ENCODE data around the gene HSD3B7. TPM values are rescaled to one million over a fixed set of nuclear protein-coding genes. Genes with fewer than 3 reads are reported as not detected.

HSD3B7 gene
- total and polyA plus RNA-seq, 2 of the 8 experiments (the other 6 are each of a cell fraction or from before 2014, with no cell fraction given), result 2.9 to 6.6 TPM

GRCh38 chr16:30987581-30988190 lies 2.7 kb downstream of the HSD3B7 start (continued):
- TF ChIP-seq RBBP5 (IDR thresholded peaks at IDR 0.05; ENCODE audit: borderline replicate concordance, low read depth, low read length) (no peak), CTCF (IDR thresholded peaks at IDR 0.05; ENCODE audit: control extremely low read depth in 1 of 3, insufficient read depth in 1 of 3, low read depth in 1 of 3, low read length in 3 of 3) (no peak), KDM1A (IDR thresholded peaks at IDR 0.05; ENCODE audit: borderline replicate concordance, low read length) (no peak)

All from H1 (cell line).